ENCODE data around the gene CEMIP2.
A peak's percentile ranks its signal among the peaks of the same experiment; 100 is the strongest.

Gene CEMIP2

GRCh38 chr9:71768388-71769174 lies at the start of gene CEMIP2:
TSS of gene CEMIP2 (minus strand) at chr9:71768513. CDS start at chr9:71750373, 18,140 bp downstream.
- no peaks in the 10 kb centered on the region for H3K9me3 ChIP-seq (ENCODE audit: severe bottlenecking)
- peak within 1 kb of the TSS; percentile 78 for H3K27ac ChIP-seq
- peak; percentile 83 for TF ChIP-seq CTCF (IDR thresholded peaks at IDR 0.05; ENCODE audit: low read depth, low read length)
- H3K4me3 ChIP-seq (ENCODE audit: low read depth, low read length): peak within 1 kb of the TSS; percentile 85
- H3K36me3 ChIP-seq: no peaks in the 10 kb centered on the region
- H3K27me3 ChIP-seq (ENCODE audit: insufficient read depth, low read depth, severe bottlenecking): no peaks in the 10 kb centered on the region
- peak; percentile 86 for DNase-seq

GRCh38 chr9:71816916-71817451 lies 48.7 kb upstream of the CEMIP2 start:
- no peak overlapping the region for H3K27ac ChIP-seq
- no peak for TF ChIP-seq CTCF (IDR thresholded peaks at IDR 0.05; ENCODE audit: low read depth, low read length)
- H3K36me3 ChIP-seq: no peaks in the 10 kb centered on the region
- no peak for DNase-seq
- no peak overlapping the region for H3K4me3 ChIP-seq (ENCODE audit: low read depth, low read length)
- no peaks in the 10 kb centered on the region for H3K9me3 ChIP-seq (ENCODE audit: severe bottlenecking)
- no peaks in the 10 kb centered on the region for H3K27me3 ChIP-seq (ENCODE audit: insufficient read depth, low read depth, severe bottlenecking)

- Histone ChIP-seq H3K27me3 (ENCODE audit: insufficient read depth, low read depth, severe bottlenecking) (no peaks in the 10 kb centered on the region), H3K9me3 (ENCODE audit: severe bottlenecking) (no peaks in the 10 kb centered on the region), H3K27ac (no peak overlapping the region), H3K36me3 (no peaks in the 10 kb centered on the region), H3K4me3 (ENCODE audit: low read depth, low read length) (no peak overlapping the region)
- DNase-seq: no peak
- no peak for TF ChIP-seq CTCF (IDR thresholded peaks at IDR 0.05; ENCODE audit: low read depth, low read length)
These were observed 46.5 kb upstream of the CEMIP2 start for GRCh38 chr9:71814815-71815214.

GRCh38 chr9:71814226-71814625 lies 45.9 kb upstream of the CEMIP2 start:
- no peaks in the 10 kb centered on the region for H3K27me3 ChIP-seq (ENCODE audit: insufficient read depth, low read depth, severe bottlenecking)
- H3K27ac ChIP-seq: no peak overlapping the region
- no peaks in the 10 kb centered on the region for H3K9me3 ChIP-seq (ENCODE audit: severe bottlenecking)
- TF ChIP-seq CTCF (IDR thresholded peaks at IDR 0.05; ENCODE audit: low read depth, low read length): no peak
- no peak for DNase-seq
- H3K4me3 ChIP-seq (ENCODE audit: low read depth, low read length): no peak overlapping the region
- H3K36me3 ChIP-seq: no peaks in the 10 kb centered on the region

GRCh38 chr9:71812385-71812784 lies 44.1 kb upstream of the CEMIP2 start:
- DNase-seq: no peak
- Histone ChIP-seq H3K36me3 (no peaks in the 10 kb centered on the region), H3K9me3 (ENCODE audit: severe bottlenecking) (no peaks in the 10 kb centered on the region), H3K27ac (no peak overlapping the region), H3K27me3 (ENCODE audit: insufficient read depth, low read depth, severe bottlenecking) (no peaks in the 10 kb centered on the region), H3K4me3 (ENCODE audit: low read depth, low read length) (no peak overlapping the region)
- peak; percentile 35; the same call in 1 of the 2 replicates for TF ChIP-seq CTCF (IDR thresholded peaks at IDR 0.05; ENCODE audit: low read depth, low read length)

All from WERI-Rb-1 (cell line).